HL-60 (cell line): ENCODE results near the gene STX10.
A peak's percentile ranks its signal among the peaks of the same experiment; 100 is the strongest.

ENCODE experiments used
- DNase-seq, 2 experiments: peaks; one replicate each; pipeline ENCODE4 v3.0.0-alpha.2; 2010 to 2020; ENCODE audit warnings: low read depth in 1 of 2, low spot score in 1 of 2
- H3K27ac ChIP-seq: fragments of 250-450 bp; sonication (Bioruptor Pico); replicated peaks from 2 replicates; pipeline ENCODE4 v1.5.1; 2020; ENCODE audit warnings: mild to moderate bottlenecking, moderate library complexity
- H3K27me3 ChIP-seq: fragments of 250-450 bp; sonication (Bioruptor Pico); 2 replicates; pipeline ENCODE4 v1.5.1; 2021; ENCODE audit warnings: mild to moderate bottlenecking, moderate library complexity; ENCODE audit not compliant: insufficient read depth, poor library complexity, severe bottlenecking
- H3K4me3 ChIP-seq: replicated peaks from 2 replicates; pipeline ENCODE4 v1.5.1; 2011; ENCODE audit warnings: mild to moderate bottlenecking, control low read depth, low read length; ENCODE audit not compliant: insufficient read depth
- GABPA ChIP-seq: IDR thresholded peaks from 2 replicates; pipeline ENCODE4 v1.6.1; 2012; ENCODE audit warnings: low read depth
- POLR2AphosphoS5 ChIP-seq: IDR thresholded peaks from 2 replicates; pipeline ENCODE4 v1.6.1; 2012; ENCODE audit warnings: low read depth
- SPI1 ChIP-seq: IDR thresholded peaks from 2 replicates; pipeline ENCODE4 v1.6.1; 2012; ENCODE audit warnings: low read depth, mild to moderate bottlenecking, borderline replicate concordance
- TF ChIP-seq, protein P1 (sequence below): IDR thresholded peaks from 2 replicates; pipeline ENCODE4 v1.6.1; 2012; ENCODE audit warnings: low read depth; ENCODE audit not compliant: insufficient replicate concordance
- TF ChIP-seq, protein P2 (sequence below): IDR thresholded peaks from one replicate; pipeline ENCODE4 v1.5.1; 2011; ENCODE audit warnings: low read length, control low read depth, inconsistent platforms; ENCODE audit not compliant: insufficient read depth

The STX10 gene

DNA sequence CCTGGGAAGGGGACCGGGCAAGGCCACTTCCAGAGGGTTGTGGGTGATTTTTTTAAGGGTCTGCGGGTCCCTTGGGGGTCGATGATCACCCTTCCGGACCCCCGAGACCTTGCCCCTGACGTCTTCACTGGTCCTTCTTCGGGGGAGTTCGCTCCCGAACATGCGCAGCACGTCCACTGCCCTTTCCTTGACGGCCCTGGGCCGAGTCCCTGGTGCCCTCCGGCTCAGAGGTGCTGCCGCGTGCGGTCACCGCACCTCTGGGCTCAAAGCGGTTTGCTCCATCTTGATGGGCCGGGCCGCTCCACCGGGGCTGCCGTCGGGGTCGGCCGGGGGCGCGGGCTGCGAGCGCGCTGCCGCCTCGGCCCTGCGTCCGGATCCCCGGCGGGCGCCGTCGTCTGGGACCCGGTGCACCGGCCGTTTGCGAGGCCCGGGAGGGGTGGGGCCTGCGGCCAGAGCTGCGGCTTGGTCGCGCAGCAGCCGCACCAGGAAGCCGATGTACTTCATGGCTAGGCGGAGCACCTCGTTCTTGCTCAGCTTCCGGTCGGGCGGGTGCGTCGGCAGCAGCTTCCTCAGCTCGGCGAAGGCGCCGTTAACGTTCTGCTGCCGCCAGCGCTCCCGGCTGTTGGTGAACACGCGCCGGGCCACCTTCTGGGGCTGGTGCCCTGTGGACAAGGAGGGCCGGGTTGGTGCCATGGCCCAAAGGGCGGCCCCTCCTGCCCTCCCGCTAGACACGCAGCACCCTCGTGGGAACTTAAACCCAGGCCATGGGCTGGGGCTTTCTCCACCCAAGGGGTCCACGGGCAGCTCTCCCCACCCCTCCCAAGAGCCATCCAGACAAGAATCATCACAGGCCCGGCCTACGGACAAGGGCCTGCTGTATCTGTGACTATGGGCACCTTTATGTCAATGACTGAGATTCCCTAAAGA is 50.8 kb downstream of the STX10 start:
- peak; percentile 83 to 94 for DNase-seq
- peak overlapping the region; percentile 96 for H3K4me3 ChIP-seq
- H3K27ac ChIP-seq: peak overlapping the region; percentile 99
- no peaks in the 10 kb centered on the region for H3K27me3 ChIP-seq
- TF ChIP-seq POLR2AphosphoS5 (peak; percentile 19; the same call in 1 of the 2 replicates), GABPA (peak; percentile 81), SPI1 (no peak)
- TF ChIP-seq, protein P1, sequence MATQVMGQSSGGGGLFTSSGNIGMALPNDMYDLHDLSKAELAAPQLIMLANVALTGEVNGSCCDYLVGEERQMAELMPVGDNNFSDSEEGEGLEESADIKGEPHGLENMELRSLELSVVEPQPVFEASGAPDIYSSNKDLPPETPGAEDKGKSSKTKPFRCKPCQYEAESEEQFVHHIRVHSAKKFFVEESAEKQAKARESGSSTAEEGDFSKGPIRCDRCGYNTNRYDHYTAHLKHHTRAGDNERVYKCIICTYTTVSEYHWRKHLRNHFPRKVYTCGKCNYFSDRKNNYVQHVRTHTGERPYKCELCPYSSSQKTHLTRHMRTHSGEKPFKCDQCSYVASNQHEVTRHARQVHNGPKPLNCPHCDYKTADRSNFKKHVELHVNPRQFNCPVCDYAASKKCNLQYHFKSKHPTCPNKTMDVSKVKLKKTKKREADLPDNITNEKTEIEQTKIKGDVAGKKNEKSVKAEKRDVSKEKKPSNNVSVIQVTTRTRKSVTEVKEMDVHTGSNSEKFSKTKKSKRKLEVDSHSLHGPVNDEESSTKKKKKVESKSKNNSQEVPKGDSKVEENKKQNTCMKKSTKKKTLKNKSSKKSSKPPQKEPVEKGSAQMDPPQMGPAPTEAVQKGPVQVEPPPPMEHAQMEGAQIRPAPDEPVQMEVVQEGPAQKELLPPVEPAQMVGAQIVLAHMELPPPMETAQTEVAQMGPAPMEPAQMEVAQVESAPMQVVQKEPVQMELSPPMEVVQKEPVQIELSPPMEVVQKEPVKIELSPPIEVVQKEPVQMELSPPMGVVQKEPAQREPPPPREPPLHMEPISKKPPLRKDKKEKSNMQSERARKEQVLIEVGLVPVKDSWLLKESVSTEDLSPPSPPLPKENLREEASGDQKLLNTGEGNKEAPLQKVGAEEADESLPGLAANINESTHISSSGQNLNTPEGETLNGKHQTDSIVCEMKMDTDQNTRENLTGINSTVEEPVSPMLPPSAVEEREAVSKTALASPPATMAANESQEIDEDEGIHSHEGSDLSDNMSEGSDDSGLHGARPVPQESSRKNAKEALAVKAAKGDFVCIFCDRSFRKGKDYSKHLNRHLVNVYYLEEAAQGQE: no peak
- TF ChIP-seq, protein P2, sequence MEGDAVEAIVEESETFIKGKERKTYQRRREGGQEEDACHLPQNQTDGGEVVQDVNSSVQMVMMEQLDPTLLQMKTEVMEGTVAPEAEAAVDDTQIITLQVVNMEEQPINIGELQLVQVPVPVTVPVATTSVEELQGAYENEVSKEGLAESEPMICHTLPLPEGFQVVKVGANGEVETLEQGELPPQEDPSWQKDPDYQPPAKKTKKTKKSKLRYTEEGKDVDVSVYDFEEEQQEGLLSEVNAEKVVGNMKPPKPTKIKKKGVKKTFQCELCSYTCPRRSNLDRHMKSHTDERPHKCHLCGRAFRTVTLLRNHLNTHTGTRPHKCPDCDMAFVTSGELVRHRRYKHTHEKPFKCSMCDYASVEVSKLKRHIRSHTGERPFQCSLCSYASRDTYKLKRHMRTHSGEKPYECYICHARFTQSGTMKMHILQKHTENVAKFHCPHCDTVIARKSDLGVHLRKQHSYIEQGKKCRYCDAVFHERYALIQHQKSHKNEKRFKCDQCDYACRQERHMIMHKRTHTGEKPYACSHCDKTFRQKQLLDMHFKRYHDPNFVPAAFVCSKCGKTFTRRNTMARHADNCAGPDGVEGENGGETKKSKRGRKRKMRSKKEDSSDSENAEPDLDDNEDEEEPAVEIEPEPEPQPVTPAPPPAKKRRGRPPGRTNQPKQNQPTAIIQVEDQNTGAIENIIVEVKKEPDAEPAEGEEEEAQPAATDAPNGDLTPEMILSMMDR: no peak

DNA sequence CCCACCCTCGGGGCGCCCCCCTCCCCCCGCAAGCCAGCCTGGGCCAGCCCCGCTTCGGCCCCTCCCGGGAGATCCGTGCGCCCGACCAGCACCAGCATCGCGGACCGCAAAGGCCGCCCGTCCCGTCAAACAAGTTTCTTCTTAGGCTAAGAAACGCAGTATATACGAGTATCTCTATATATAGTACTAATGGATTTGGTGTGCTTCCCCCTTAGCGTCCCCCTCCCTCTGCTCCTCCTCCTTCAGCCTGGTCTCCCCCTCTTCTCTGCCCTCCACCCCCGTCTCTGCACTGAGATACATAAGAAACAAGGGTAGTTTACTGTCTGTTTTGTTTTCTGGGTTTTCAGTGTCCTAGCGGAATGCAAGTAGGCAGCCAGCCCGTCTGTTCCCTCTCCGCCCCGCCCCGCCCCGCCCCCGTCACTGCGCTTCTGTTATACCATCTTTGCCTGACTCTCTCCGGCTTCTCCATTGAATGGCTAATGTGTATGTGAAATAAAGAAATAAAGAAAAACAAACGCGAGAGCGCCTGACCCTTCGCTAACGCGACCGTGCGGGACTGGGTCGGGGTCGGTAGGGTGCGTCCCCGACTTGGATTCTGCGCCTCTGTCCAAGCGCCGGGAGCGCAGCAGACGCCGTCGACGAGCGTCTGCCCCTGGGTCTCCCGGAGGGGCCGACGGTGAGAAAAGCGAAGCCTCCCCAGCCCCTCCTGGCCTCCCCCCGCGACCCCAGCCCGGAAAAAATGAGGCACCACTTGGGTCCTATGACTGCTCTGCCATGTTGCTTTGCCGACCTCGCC is 51.7 kb downstream of the STX10 start:
- peak; percentile 77 to 83 for DNase-seq
- TF ChIP-seq, protein P1: peak; percentile 39
- TF ChIP-seq, protein P2: no peak
- TF ChIP-seq POLR2AphosphoS5: peak; percentile 74; the same call in 1 of the 2 replicates
- Histone ChIP-seq H3K27ac (peak overlapping the region; percentile 99), H3K4me3 (peak overlapping the region; percentile 96), H3K27me3 (no peaks in the 10 kb centered on the region)

DNA sequence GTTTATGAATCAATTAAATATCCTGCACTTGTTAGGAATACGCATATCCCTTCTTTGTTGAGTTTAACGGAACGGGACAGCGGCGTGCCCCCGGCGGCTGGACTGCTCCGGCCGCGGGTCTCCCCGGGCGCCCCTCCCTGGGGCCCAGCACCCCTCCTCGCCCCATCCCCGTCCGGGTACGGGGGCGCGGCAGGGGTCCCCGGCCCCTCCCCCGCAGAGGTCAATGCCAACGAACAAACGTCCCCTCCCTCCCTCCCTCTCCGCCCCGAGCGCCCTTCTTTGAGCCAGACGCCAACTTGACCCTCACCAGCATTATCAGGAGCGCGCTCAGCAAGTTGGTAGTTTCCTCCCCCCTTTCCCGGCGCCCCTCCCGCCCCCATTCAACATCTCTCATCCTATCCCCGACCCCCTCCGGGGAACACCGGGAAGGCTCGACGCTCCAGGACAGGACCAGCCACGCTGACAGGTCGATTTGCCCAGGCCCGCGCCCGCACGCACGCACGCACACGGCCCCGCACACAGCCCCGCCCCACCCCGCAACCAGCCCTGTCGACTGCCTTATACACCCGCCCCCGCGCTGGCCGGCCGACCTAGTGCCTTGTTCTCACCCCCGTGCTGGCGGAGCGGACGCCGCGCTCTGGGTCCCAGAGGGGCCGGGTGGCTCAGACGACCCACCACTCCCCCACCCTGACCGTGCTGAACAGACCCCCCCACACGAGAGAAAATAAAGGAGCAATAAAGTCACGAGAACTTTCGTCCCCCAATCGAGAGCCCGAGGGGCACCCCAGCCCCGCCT is 52.5 kb downstream of the STX10 start:
- DNase-seq: peak; percentile 80 to 88
- Histone ChIP-seq H3K27ac (peak overlapping the region; percentile 99), H3K4me3 (peak overlapping the region; percentile 33), H3K27me3 (no peaks in the 10 kb centered on the region)
- TF ChIP-seq POLR2AphosphoS5 (peak; percentile 98), GABPA (no peak)
